Measurements from ENCODE around the gene IDUA.

Gene IDUA

GRCh38 chr4:991451-992296 lies 4.8 kb downstream of the IDUA start:
- TF ChIP-seq, protein P1, sequence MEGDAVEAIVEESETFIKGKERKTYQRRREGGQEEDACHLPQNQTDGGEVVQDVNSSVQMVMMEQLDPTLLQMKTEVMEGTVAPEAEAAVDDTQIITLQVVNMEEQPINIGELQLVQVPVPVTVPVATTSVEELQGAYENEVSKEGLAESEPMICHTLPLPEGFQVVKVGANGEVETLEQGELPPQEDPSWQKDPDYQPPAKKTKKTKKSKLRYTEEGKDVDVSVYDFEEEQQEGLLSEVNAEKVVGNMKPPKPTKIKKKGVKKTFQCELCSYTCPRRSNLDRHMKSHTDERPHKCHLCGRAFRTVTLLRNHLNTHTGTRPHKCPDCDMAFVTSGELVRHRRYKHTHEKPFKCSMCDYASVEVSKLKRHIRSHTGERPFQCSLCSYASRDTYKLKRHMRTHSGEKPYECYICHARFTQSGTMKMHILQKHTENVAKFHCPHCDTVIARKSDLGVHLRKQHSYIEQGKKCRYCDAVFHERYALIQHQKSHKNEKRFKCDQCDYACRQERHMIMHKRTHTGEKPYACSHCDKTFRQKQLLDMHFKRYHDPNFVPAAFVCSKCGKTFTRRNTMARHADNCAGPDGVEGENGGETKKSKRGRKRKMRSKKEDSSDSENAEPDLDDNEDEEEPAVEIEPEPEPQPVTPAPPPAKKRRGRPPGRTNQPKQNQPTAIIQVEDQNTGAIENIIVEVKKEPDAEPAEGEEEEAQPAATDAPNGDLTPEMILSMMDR (IDR thresholded peaks at IDR 0.05; ENCODE audit: insufficient read depth, low read length): no peak
- TF ChIP-seq GABPA (IDR thresholded peaks at IDR 0.05; ENCODE audit: low read depth) (no peak), SPI1 (IDR thresholded peaks at IDR 0.05; ENCODE audit: borderline replicate concordance, low read depth) (no peak), POLR2AphosphoS5 (IDR thresholded peaks at IDR 0.05; ENCODE audit: low read depth) (no peak), REST (IDR thresholded peaks at IDR 0.05; ENCODE audit: insufficient replicate concordance, low read depth) (no peak)
- peaks cover 5% of the 10 kb centered on the region for H3K27me3 ChIP-seq (ENCODE audit: insufficient read depth, poor library complexity, severe bottlenecking)
- DNase-seq (ENCODE audit: low read depth in 1 of 2, low spot score in 1 of 2): no peak
- H3K27ac ChIP-seq (replicated peaks): no peak overlapping the region
- no peak overlapping the region for H3K4me3 ChIP-seq (replicated peaks; ENCODE audit: insufficient read depth, low read length)

DNA sequence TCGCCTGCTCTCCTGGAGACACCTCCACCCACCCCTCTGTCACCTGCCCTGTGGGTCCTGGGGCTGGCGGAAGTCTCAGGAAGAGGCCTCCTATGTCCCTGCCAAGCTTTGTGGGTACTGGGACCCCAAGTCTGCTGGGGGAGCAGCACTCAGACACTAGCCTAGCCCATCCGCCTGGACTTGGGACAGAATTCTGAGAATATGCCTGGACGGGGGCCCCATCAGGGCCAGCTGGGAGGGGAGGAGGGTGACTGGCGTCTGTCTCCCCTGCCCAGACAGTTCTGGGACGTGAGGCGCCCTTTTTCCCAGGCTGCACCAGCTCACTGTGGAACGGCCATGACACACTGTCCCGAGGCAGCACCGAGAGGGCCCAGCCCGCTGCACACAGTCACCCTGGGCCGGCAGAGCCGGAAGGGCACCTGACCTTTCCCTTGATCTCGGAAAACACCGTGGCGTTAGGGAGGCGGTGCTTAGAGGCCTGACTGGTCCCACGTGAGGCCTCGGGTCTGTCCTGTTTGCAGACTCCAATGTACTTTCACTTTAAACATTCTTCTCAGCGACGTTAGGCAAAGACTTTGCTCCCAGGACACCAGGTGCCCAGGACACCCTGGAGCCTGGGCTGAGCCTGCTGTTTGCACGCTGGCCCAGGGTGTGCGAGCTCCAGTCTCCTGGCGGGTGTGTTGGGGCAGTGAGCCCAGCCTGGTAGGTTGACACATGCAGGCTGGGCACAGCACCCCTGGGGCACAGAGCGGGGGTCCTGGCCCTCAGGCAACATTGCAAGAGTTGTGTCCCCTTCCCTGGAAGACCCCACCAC lies 5.7 kb downstream of the IDUA start:
- H3K27me3 ChIP-seq (ENCODE audit: insufficient read depth, poor library complexity, severe bottlenecking): peaks cover 9% of the 10 kb centered on the region
- H3K4me3 ChIP-seq (replicated peaks; ENCODE audit: insufficient read depth, low read length): no peak overlapping the region
- H3K27ac ChIP-seq (replicated peaks): no peak overlapping the region
- DNase-seq (ENCODE audit: low read depth in 1 of 2, low spot score in 1 of 2): no peak
- no peak for TF ChIP-seq REST (IDR thresholded peaks at IDR 0.05; ENCODE audit: insufficient replicate concordance, low read depth)
- TF ChIP-seq, protein P1 (IDR thresholded peaks at IDR 0.05; ENCODE audit: insufficient read depth, low read length): no peak
- no peak for TF ChIP-seq SPI1 (IDR thresholded peaks at IDR 0.05; ENCODE audit: borderline replicate concordance, low read depth)
- no peak for TF ChIP-seq GABPA (IDR thresholded peaks at IDR 0.05; ENCODE audit: low read depth)
- TF ChIP-seq POLR2AphosphoS5 (IDR thresholded peaks at IDR 0.05; ENCODE audit: low read depth): no peak

GRCh38 chr4:993111-994029 lies 6.5 kb downstream of the IDUA start, which contains the start of gene SLC26A1:
SLC26A1 (minus strand) TSS chr4:993404; CDS start chr4:991703, 1,701 bp downstream.
- DNase-seq (ENCODE audit: low read depth in 1 of 2, low spot score in 1 of 2): no peak
- H3K27me3 ChIP-seq (ENCODE audit: insufficient read depth, poor library complexity, severe bottlenecking): peaks cover 18% of the 10 kb centered on the region
- no peak for TF ChIP-seq SPI1 (IDR thresholded peaks at IDR 0.05; ENCODE audit: borderline replicate concordance, low read depth)
- TF ChIP-seq, protein P1 (IDR thresholded peaks at IDR 0.05; ENCODE audit: insufficient read depth, low read length): no peak
- no peak for TF ChIP-seq GABPA (IDR thresholded peaks at IDR 0.05; ENCODE audit: low read depth)
- TF ChIP-seq REST (IDR thresholded peaks at IDR 0.05; ENCODE audit: insufficient replicate concordance, low read depth): no peak
- no peak for TF ChIP-seq POLR2AphosphoS5 (IDR thresholded peaks at IDR 0.05; ENCODE audit: low read depth)
- no peak within 1 kb of the TSS for H3K4me3 ChIP-seq (replicated peaks; ENCODE audit: insufficient read depth, low read length)
- no peak within 1 kb of the TSS for H3K27ac ChIP-seq (replicated peaks)

All from HL-60 (cell line).